Endothelial cell of umbilical vein (primary cell): ENCODE results near the gene SORT1.

Source experiments
- EZH2 ChIP-seq: IDR thresholded peaks from 2 replicates; pipeline ENCODE4 v1.6.1; 2012; ENCODE audit warnings: borderline replicate concordance, low read depth, mild to moderate bottlenecking, moderate library complexity, low read length, inconsistent platforms; ENCODE audit not compliant: severe bottlenecking
- FOS ChIP-seq: IDR thresholded peaks from 2 replicates; pipeline ENCODE4 v1.6.1; 2011; ENCODE audit warnings: mild to moderate bottlenecking, low read length, moderate library complexity, borderline replicate concordance; ENCODE audit not compliant: insufficient read depth
- GATA2 ChIP-seq: IDR thresholded peaks from 2 replicates; pipeline ENCODE4 v1.7.0; 2011; ENCODE audit warnings: low read depth, mild to moderate bottlenecking, moderate library complexity, mixed read lengths, low read length; ENCODE audit not compliant: insufficient read length, insufficient read depth
- JUN ChIP-seq: IDR thresholded peaks from 2 replicates; pipeline ENCODE4 v1.6.1; 2011; ENCODE audit warnings: borderline replicate concordance, low read depth; ENCODE audit not compliant: insufficient read length, insufficient read depth
- MYC ChIP-seq: IDR thresholded peaks from one replicate; pipeline ENCODE4 v1.6.1; 2011; ENCODE audit warnings: mild to moderate bottlenecking, low read depth, low read length
- POLR2A ChIP-seq: IDR thresholded peaks from 2 replicates; pipeline ENCODE4 v1.6.1; 2012; ENCODE audit warnings: low read depth, mild to moderate bottlenecking, control low read depth, low read length
- POLR2AphosphoS5 ChIP-seq: IDR thresholded peaks from 2 replicates; pipeline ENCODE4 v1.6.1; 2012; ENCODE audit warnings: low read depth, mild to moderate bottlenecking, control low read depth, low read length, moderate library complexity; ENCODE audit not compliant: insufficient read depth
- TF ChIP-seq, protein P1 (sequence below), 2 donors: IDR thresholded peaks; 1 replicate in 1 of 2; 2 replicates in 1 of 2; pipeline ENCODE4 v1.5.1; 2011; ENCODE audit warnings: low read length in 2 of 2, mild to moderate bottlenecking in 2 of 2, moderate library complexity in 2 of 2, control low read depth in 1 of 2, inconsistent platforms in 1 of 2, low read depth in 1 of 2; ENCODE audit not compliant: insufficient read depth in 1 of 2; ENCODE audit errors: extremely low read depth in 1 of 2
- TF ChIP-seq, protein P2 (sequence below): IDR thresholded peaks from 2 replicates; pipeline ENCODE4 v1.6.1; 2011; ENCODE audit not compliant: insufficient read depth, insufficient read length

DNA sequence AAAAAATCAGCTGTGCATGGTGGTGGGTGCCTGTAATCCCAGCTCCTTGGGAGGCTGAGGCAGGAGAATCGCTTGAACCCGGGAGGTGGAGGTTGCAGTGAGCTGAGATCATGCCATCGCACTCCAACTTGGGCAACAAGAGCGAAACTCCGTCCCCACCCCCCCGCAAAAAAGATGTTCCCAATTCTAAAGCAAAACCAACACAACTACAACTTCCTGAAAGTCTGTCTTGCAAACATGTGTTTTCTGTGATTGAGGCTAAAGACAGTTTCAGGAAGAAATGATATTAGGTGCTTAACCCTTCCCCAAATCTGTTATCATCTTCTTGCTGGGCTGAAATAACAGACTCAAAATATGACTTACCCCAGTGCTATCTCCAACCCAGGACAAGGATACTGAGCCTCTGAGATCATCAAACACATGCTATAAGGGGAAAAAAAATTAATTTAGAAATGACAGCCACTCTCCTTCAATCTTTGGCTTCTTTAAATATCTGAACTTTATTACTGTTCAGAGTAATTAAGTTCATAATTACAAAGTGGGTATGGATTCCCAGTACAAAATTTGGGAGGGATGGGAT, 28.5 kb downstream of the SORT1 start:
- TF ChIP-seq EZH2 (no peak), POLR2AphosphoS5 (no peak), JUN (no peak), POLR2A (no peak), FOS (no peak), MYC (no peak), GATA2 (no peak)
- TF ChIP-seq, protein P1, sequence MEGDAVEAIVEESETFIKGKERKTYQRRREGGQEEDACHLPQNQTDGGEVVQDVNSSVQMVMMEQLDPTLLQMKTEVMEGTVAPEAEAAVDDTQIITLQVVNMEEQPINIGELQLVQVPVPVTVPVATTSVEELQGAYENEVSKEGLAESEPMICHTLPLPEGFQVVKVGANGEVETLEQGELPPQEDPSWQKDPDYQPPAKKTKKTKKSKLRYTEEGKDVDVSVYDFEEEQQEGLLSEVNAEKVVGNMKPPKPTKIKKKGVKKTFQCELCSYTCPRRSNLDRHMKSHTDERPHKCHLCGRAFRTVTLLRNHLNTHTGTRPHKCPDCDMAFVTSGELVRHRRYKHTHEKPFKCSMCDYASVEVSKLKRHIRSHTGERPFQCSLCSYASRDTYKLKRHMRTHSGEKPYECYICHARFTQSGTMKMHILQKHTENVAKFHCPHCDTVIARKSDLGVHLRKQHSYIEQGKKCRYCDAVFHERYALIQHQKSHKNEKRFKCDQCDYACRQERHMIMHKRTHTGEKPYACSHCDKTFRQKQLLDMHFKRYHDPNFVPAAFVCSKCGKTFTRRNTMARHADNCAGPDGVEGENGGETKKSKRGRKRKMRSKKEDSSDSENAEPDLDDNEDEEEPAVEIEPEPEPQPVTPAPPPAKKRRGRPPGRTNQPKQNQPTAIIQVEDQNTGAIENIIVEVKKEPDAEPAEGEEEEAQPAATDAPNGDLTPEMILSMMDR (IDR thresholded peaks at IDR 0.05; ENCODE audit: extremely low read depth in 1 of 2, insufficient read depth in 1 of 2, low read depth in 1 of 2, low read length in 2 of 2) = no peak
- TF ChIP-seq, protein P2, sequence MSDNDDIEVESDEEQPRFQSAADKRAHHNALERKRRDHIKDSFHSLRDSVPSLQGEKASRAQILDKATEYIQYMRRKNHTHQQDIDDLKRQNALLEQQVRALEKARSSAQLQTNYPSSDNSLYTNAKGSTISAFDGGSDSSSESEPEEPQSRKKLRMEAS = no peak
